Aorta (tissue), 5 donors: ENCODE results near the gene SBSN. TPM values are rescaled to one million over a fixed set of nuclear protein-coding genes. Genes with fewer than 3 reads are reported as not detected.

Experiments
- ATAC-seq: fragments of 200-7000 bp; cut with Tn5 transposase; one replicate; pipeline ENCODE4 v1.9.1; 2022; ENCODE audit warnings: moderate library complexity; ENCODE audit not compliant: low FRiP score
- DNase-seq, 2 donors: peaks; one replicate each; pipeline ENCODE4 v3.0.0-alpha.2; 2020
- H3K27ac ChIP-seq, 2 donors: one replicate each; pipeline ENCODE4 v1.5.1; 2013; ENCODE audit warnings: low read length in 2 of 2, mild to moderate bottlenecking in 2 of 2, moderate library complexity in 2 of 2, control low read depth in 1 of 2, inconsistent platforms in 1 of 2, low read depth in 1 of 2
- H3K27me3 ChIP-seq, 2 donors: one replicate each; pipeline ENCODE4 v1.6.1; 2013; ENCODE audit warnings: control low read depth in 1 of 2, low read length in 1 of 2, mild to moderate bottlenecking in 1 of 2, moderate library complexity in 1 of 2; ENCODE audit not compliant: insufficient read depth in 2 of 2, control insufficient read depth in 1 of 2
- H3K36me3 ChIP-seq, 2 donors: one replicate each; pipeline ENCODE4 v1.6.1; 2013; ENCODE audit warnings: control low read depth in 1 of 2, low read length in 1 of 2, mild to moderate bottlenecking in 1 of 2; ENCODE audit not compliant: insufficient read depth in 2 of 2, control insufficient read depth in 1 of 2
- H3K4me1 ChIP-seq, 2 donors: one replicate each; pipeline ENCODE4 v1.6.1; 2013; ENCODE audit warnings: low read length in 2 of 2, control low read depth in 1 of 2, mild to moderate bottlenecking in 1 of 2, moderate library complexity in 1 of 2; ENCODE audit not compliant: insufficient read depth in 2 of 2, control insufficient read depth in 1 of 2
- H3K4me3 ChIP-seq, 2 donors: one replicate each; pipeline ENCODE4 v1.5.1; 2013; ENCODE audit warnings: low read length in 2 of 2, control low read depth in 1 of 2, mild to moderate bottlenecking in 1 of 2
- H3K9me3 ChIP-seq: one replicate; pipeline ENCODE4 v1.6.1; 2013; ENCODE audit warnings: mild to moderate bottlenecking, low read length; ENCODE audit not compliant: control insufficient read depth
- WGBS, 2 donors: extraction: QIAGEN DNeasy Blood & Tissue Kit; methylation state at CpG; one replicate each; pipeline ENCODE4 v1.1.7; 2013; 5-methylcytosine and 5-hydroxymethylcytosine counted together
- intact Hi-C, 2 donors: fragments of 100-400 bp; cut with DNase I; formaldehyde crosslinking; loops; one replicate each; pipeline versions ENCODE4 v1.14.2 to v1.15.0; 2022
- long read RNA-seq, 2 donors: library from polyadenylated mRNA; unstranded; transcript quantifications; one replicate each; pipeline ENCODE4 v2.0.0, GENCODE V29; 2020 to 2021
- polyA plus RNA-seq, 2 donors: library from polyadenylated mRNA; stranded (reverse); fragments of 200-250 nt; gene quantifications; one replicate each; pipeline ENCODE4 v1.2.3, GENCODE V29; 2013
- total RNA-seq, 2 donors: library from RNA; stranded (reverse); fragmentation: NEBNext Ultra II Directional; extraction: Animal tissue kit (Norgen Biotek cat#: 25700); gene quantifications; one replicate each; pipeline ENCODE4 v1.2.1, GENCODE V29; 2021
- donor health status: healthy with polysubstance abuse.
- donor health status: Bipolar disorder and iron deficiency.
- donor health status: DM: no; HTN: no; CAD: no.
- donor health status: DM: no; HTN: no; CAD: no.
- donor health status: DM: yes; HTN: yes; CAD: no.

SBSN gene, protein sequence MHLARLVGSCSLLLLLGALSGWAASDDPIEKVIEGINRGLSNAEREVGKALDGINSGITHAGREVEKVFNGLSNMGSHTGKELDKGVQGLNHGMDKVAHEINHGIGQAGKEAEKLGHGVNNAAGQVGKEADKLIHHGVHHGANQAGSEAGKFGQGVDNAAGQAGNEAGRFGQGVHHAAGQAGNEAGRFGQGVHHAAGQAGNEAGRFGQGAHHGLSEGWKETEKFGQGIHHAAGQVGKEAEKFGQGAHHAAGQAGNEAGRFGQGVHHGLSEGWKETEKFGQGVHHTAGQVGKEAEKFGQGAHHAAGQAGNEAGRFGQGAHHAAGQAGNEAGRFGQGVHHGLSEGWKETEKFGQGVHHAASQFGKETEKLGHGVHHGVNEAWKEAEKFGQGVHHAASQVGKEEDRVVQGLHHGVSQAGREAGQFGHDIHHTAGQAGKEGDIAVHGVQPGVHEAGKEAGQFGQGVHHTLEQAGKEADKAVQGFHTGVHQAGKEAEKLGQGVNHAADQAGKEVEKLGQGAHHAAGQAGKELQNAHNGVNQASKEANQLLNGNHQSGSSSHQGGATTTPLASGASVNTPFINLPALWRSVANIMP
- not detected for total RNA-seq
- under 1 TPM in 1 of 2 donors, not detected in 1; 0.23 TPM for polyA plus RNA-seq
- long read RNA-seq, donor 1, result 0 reads
- long read RNA-seq, donor 2, result 0 reads

DNA sequence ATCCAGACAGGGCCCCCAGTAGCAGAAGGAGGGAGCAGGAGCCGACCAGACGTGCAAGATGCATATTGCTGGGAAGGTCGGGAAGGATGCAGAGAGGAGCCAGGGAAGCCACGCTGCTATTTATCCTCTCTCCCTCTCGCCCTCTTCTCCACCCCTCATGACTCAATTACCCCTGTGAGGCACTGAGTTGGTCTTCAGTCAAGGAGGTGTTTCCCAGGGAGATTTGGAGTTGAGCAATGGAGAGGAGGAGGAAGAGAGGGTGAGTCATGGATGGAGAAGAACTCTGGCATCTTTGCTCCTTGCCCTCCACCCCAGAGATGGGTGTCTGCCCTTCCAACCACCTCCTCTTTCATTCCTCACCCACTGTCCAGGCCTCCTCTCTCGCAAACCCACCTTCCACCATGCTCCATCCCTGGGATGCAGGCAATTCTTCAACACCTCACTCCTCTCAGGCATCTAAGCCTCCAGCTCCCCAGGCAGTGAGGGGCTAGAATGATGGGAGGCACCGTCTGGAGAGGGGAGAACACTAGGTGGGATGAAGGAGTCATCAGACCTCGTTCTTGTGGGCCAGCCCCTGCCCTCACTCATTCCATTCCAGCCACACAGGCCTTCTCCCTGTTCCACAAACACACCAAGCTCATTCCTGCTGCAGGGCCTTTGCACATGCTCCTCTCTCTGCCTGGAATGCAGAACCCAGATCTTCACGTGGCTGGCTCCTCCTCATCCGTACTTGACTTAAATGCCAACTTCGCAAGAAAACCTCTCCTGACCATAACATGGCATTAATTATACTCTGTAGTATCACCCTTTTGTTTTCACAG is at the start of gene SBSN:
Gene SBSN (minus strand): TSS at position 94 of the 821 bp plus-strand sequence. CDS start 30 bp downstream, at position 64.
- intact Hi-C loops, result no loop called here
- H3K27me3 ChIP-seq, result no peaks in the 10 kb centered on the region
- no peak for ATAC-seq
- 70 to 76% methylated on average over 11 of the region's 11 CpGs for WGBS, 2 donors
- DNase-seq, result no peak
- H3K4me1 ChIP-seq, result no peaks in the 10 kb centered on the region
- no peak within 1 kb of the TSS for H3K4me3 ChIP-seq
- no peak within 1 kb of the TSS for H3K27ac ChIP-seq
- no peaks in the 10 kb centered on the region for H3K36me3 ChIP-seq
- H3K9me3 ChIP-seq, result no peaks in the 10 kb centered on the region

DNA sequence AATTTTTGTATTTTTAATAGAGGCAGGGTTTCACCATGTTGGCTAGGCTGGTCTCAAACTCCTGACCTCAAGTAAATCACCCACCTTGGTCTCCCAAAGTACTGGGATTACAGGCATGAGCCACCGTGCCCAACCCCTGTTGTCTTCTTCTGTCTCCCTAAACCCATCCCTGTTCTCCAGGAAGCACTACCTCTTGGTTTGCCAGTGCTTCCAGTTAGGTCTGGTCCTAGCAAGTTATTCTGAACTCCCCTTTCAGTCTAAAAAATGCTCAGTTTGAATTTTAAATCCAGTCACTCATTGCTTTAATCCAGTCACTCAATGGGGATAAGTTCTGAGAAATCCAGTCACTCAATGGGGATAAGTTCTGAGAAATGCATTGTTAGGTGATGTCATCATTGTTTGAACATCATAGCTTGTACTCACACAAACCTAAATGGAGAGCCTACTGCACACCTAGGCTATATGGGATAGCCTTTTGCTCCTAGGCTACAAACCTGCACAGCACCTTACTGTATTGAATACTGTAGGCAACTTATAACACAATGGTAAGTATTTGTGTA is 43.4 kb upstream of the SBSN start:
- Histone ChIP-seq H3K4me1 (no peaks in the 10 kb centered on the region), H3K27ac (no peak overlapping the region), H3K4me3 (no peak overlapping the region), H3K36me3 (no peaks in the 10 kb centered on the region), H3K27me3 (no peaks in the 10 kb centered on the region), H3K9me3 (peaks cover 7% of the 10 kb centered on the region)
- WGBS, 2 donors, result 86 to 87% methylated on average over 1 of the region's 1 CpG
- ATAC-seq (no peak), DNase-seq (peak in 1 of 2 donors; percentile 2)
- intact Hi-C loops, result no loop called here

DNA sequence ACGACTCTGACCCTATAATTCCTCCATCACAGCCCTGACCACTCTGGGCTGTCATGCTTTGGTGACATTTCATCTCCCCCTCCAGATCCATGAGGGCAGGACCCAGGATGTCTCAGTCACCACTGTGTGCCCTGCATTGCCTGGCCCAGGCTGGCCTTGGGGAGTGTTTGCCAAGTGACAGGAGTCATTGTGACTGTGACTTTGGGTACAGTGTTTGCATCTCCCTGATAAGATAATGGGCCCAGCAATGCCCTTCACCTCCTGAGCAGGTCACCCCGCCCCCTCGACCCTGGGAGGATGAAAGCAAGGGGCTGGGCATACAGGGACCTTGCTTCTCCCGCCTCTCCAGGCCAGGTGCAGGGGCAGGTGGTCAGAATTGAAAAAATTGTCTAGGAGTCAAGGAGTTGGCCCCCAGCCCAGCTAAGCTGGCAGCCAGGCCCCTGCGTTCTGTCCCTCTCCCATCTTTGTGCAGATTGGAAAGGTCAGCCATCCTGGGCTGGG is 41.2 kb upstream of the SBSN start:
- intact Hi-C loops, result no loop called here
- no peaks in the 10 kb centered on the region for H3K9me3 ChIP-seq
- DNase-seq (peak in 1 of 2 donors; percentile 69), ATAC-seq (no peak)
- H3K27me3 ChIP-seq, result no peaks in the 10 kb centered on the region
- H3K4me3 ChIP-seq, result no peak overlapping the region
- no peaks in the 10 kb centered on the region for H3K4me1 ChIP-seq
- no peak overlapping the region for H3K27ac ChIP-seq
- no peaks in the 10 kb centered on the region for H3K36me3 ChIP-seq
- 58 to 60% methylated on average over 5 of the region's 5 CpGs for WGBS, 2 donors

DNA sequence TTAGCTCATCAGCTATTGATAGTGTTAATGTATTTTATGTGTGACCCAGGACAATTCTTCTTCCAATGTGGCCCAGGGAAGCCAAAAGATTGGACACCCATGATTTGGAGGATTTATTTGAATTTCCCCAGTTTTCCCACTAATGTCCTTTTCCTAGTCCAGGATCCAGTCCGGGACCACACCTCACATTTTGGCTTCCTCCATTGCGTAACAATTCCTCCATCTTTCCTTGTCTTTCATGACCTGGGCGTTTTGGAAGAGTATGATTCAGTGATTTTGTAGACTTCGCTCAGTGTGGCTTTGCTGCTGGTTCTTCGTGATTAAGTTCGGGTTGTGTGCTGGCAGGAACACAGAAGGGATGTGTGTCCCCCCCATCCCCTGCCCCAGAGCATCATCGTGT is 38.6 kb upstream of the SBSN start:
- no peak for DNase-seq
- H3K27ac ChIP-seq, result no peak overlapping the region
- intact Hi-C loops, result no loop called here

DNA sequence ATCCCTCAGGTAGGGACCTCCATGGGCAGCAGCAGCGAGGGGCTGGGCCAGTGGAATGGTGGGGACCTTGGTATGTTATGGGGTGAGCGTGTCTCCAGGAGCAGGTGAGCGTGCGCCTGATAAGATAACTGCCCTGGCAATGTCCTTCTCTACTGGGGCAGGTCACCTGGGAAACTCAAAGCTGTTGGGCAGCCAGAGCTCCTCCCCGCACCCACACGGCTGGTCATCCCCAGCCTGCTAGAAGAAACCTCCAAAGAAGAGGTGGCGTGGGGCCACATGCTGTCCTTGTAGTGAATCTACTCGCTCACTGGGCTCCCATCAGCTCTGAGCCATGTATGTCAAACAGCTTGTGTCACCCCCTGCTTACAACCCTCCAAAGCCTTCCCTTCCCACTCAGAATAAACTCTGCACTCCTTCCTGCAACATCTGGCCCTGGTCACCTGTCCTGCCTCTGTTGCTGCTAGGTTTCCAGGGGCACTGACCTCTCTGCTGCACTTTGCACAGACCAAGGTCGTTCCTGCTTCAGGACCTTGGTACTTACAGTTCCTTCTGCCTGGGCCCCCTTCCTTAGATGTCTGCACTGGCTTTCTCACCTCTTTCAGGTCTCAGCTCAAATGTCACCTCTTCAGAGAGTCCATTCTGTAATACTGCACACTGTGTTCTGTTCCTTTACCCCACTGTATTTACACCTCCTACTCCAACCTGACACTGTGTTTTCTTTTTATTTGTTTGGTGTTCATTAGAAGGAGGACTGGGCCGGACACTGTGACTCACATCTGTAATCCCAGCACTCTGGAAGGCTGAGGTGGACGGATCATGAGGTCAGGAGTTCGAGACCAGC is 37.1 kb upstream of the SBSN start:
- H3K4me1 ChIP-seq, result no peaks in the 10 kb centered on the region
- H3K27me3 ChIP-seq, result no peaks in the 10 kb centered on the region
- no peak overlapping the region for H3K27ac ChIP-seq
- no peak overlapping the region for H3K4me3 ChIP-seq
- DNase-seq, result peak in 1 of 2 donors; percentile 38
- H3K36me3 ChIP-seq, result no peaks in the 10 kb centered on the region
- intact Hi-C loops, result no loop called here
- ATAC-seq, result no peak
- H3K9me3 ChIP-seq, result no peaks in the 10 kb centered on the region
- 76 to 80% methylated on average over 12 of the region's 12 CpGs for WGBS, 2 donors

More for the DNA sequence above, 38.6 kb upstream of the SBSN start:
- H3K4me1 ChIP-seq, result no peaks in the 10 kb centered on the region
- H3K4me3 ChIP-seq, result no peak overlapping the region
- ATAC-seq, result no peak
- WGBS, 2 donors, result 75 to 83% methylated on average over 7 of the region's 7 CpGs
- H3K36me3 ChIP-seq, result no peaks in the 10 kb centered on the region
- no peaks in the 10 kb centered on the region for H3K9me3 ChIP-seq
- H3K27me3 ChIP-seq, result no peaks in the 10 kb centered on the region

DNA sequence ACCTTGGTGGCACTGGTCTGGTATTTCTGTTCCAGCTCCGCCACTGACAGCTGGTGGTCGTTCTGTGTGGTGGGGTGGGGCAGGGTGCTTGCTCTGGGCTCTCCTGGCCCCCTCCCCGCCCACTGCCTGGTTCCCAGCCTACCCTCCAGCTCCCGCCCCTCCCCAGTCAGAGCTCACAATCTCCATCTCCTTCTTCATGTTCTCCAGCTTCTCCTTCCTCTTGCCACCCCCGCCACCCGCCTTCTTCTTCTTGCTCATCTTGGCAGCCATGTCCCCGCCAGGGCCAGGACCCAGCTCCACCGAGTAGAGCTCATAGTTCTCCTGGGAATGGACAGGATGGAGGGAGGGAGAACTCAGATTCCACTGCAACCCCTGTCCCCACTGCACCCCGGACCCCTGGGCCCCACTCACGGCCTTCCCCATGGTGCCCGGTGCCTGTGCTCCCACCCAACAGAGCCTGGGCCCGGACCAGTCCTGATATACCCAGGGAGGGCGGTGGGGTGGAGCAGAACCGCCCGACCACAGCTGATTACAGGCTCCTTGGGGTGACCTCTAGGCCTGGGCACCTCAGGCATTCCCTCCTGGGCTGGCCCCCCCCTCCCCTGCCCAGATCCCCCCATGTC is 35.2 kb upstream of the SBSN start, which contains the start of gene ATP4A:
Gene ATP4A (minus strand): TSS at position 452 of the 623 bp plus-strand sequence. CDS start 29 bp downstream, at position 423.
- Histone ChIP-seq H3K4me3 (no peak within 1 kb of the TSS), H3K4me1 (no peaks in the 10 kb centered on the region), H3K36me3 (no peaks in the 10 kb centered on the region), H3K27me3 (no peaks in the 10 kb centered on the region), H3K9me3 (no peaks in the 10 kb centered on the region), H3K27ac (no peak within 1 kb of the TSS)
- WGBS, 2 donors, result 64 to 72% methylated on average over 13 to 15 of the region's 15 CpGs
- DNase-seq (peak in 1 of 2 donors; percentile 70), ATAC-seq (no peak)
- intact Hi-C loops, result no loop called here

DNA sequence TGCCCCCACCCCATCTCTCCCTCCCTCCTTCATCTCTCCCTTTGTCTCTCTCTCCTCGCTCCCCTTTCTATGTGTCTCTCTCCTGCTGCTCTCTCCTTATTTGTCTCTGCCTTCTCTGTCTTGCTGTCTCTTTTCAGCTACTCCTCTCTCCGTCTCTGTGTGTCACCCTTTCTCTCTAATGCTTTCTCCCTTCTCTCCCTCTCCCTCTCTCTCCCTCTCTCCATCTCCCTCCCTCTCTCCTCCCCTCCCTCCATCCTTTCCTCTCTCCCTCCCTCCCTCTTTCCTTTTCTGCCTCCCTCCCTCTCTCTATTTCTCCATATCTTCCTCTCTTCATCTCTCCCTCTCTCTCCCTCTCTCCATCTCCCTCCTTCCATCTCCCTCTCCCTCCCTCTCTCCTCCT is 34.7 kb upstream of the SBSN start:
- H3K27ac ChIP-seq, result no peak overlapping the region
- H3K9me3 ChIP-seq, result no peaks in the 10 kb centered on the region
- H3K4me3 ChIP-seq, result no peak overlapping the region
- DNase-seq (peak in 1 of 2 donors; percentile 0), ATAC-seq (no peak)
- H3K27me3 ChIP-seq, result no peaks in the 10 kb centered on the region
- no peaks in the 10 kb centered on the region for H3K4me1 ChIP-seq
- intact Hi-C loops, result no loop called here
- H3K36me3 ChIP-seq, result no peaks in the 10 kb centered on the region
- 61 to 77% methylated on average over 2 of the region's 2 CpGs for WGBS, 2 donors
